ENCODE results near the gene CARM1.
"Not testable (repeated sequence)": the region's sequence is repeated elsewhere in the genome, so short reads cannot be mapped to it uniquely, and the experiment has no call there.

Gene CARM1

GRCh38 chr19:10870955-10871603 is at the start of gene CARM1:
Gene CARM1 (plus strand): TSS chr19:10871553. CDS start chr19:10871703, 150 bp downstream.
- peak; percentile 99 for DNase-seq

GRCh38 chr19:10823690-10824089 is 47.7 kb upstream of the CARM1 start:
- no peak for DNase-seq

GRCh38 chr19:10826231-10826630 is 45.1 kb upstream of the CARM1 start:
- DNase-seq, result no peak

- no peak for DNase-seq
Measured at GRCh38 chr19:10826846-10827245, 44.5 kb upstream of the CARM1 start.

GRCh38 chr19:10828981-10829821 is 42.2 kb upstream of the CARM1 start:
- DNase-seq, result no peak

- DNase-seq, result no peak
Measured at GRCh38 chr19:10829967-10830366, 41.4 kb upstream of the CARM1 start.

- DNase-seq, result no peak
Measured at GRCh38 chr19:10830370-10830769, 41.0 kb upstream of the CARM1 start.

GRCh38 chr19:10830931-10831779 is 40.2 kb upstream of the CARM1 start:
- DNase-seq, result no peak

- no peak for DNase-seq
Measured at GRCh38 chr19:10831987-10832938, 39.1 kb upstream of the CARM1 start.

- DNase-seq, result no peak
Measured at GRCh38 chr19:10832939-10833296, 38.4 kb upstream of the CARM1 start.

- peak; percentile 96 for DNase-seq
Measured at GRCh38 chr19:10835089-10835753, 36.1 kb upstream of the CARM1 start.

GRCh38 chr19:10835754-10836478 is 35.4 kb upstream of the CARM1 start, which contains the start of gene TMED1:
Gene TMED1 (minus strand): TSS chr19:10836212. CDS start chr19:10836191, 21 bp downstream.
- DNase-seq, result peak; percentile 85

- no peak for DNase-seq
Measured at GRCh38 chr19:10836479-10837330, 34.6 kb upstream of the CARM1 start.

GRCh38 chr19:10837649-10838048 is 33.7 kb upstream of the CARM1 start:
- DNase-seq, result not testable (repeated sequence)

- no peak for DNase-seq
Measured at GRCh38 chr19:10838377-10838776, 33.0 kb upstream of the CARM1 start.

- DNase-seq, result no peak
Measured at GRCh38 chr19:10839114-10840050, 32.0 kb upstream of the CARM1 start.

- DNase-seq, result no peak
Measured at GRCh38 chr19:10842788-10843187, 28.6 kb upstream of the CARM1 start.

GRCh38 chr19:10846500-10847202 is 24.7 kb upstream of the CARM1 start:
- no peak for DNase-seq

Data from 8988T (cell line).